Transverse colon (tissue), 3 donors: ENCODE results near the gene ZDHHC18.

Experiments used
- POLR2A ChIP-seq: fragments of 450-650 bp; IDR thresholded peaks from one replicate; pipeline ENCODE4 v1.6.1; 2016; ENCODE audit warnings: antibody characterized with exemption, mild to moderate bottlenecking, moderate library complexity
- TF ChIP-seq, protein P1 (sequence below), 5 experiments: fragments of 200-600 bp in 3 of 5; fragments of 450-650 bp in 2 of 5; sonication (generic) in 3 of 5; IDR thresholded peaks; 1 replicate in 2 of 5; 2 replicates in 3 of 5; pipeline ENCODE4 v1.5.1; 2016 to 2017; ENCODE audit warnings: antibody characterized with exemption in 5 of 5, inconsistent platforms in 3 of 5, mild to moderate bottlenecking in 2 of 5, moderate library complexity in 1 of 5

- no peak for TF ChIP-seq POLR2A
- TF ChIP-seq, protein P1, sequence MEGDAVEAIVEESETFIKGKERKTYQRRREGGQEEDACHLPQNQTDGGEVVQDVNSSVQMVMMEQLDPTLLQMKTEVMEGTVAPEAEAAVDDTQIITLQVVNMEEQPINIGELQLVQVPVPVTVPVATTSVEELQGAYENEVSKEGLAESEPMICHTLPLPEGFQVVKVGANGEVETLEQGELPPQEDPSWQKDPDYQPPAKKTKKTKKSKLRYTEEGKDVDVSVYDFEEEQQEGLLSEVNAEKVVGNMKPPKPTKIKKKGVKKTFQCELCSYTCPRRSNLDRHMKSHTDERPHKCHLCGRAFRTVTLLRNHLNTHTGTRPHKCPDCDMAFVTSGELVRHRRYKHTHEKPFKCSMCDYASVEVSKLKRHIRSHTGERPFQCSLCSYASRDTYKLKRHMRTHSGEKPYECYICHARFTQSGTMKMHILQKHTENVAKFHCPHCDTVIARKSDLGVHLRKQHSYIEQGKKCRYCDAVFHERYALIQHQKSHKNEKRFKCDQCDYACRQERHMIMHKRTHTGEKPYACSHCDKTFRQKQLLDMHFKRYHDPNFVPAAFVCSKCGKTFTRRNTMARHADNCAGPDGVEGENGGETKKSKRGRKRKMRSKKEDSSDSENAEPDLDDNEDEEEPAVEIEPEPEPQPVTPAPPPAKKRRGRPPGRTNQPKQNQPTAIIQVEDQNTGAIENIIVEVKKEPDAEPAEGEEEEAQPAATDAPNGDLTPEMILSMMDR (IDR thresholded peaks at IDR 0.05) = no peak
Observed at GRCh38 chr1:26782521-26783212, 43.8 kb upstream of the ZDHHC18 start.
